ENCODE measurements around the gene COL5A1.

Gene COL5A1

DNA sequence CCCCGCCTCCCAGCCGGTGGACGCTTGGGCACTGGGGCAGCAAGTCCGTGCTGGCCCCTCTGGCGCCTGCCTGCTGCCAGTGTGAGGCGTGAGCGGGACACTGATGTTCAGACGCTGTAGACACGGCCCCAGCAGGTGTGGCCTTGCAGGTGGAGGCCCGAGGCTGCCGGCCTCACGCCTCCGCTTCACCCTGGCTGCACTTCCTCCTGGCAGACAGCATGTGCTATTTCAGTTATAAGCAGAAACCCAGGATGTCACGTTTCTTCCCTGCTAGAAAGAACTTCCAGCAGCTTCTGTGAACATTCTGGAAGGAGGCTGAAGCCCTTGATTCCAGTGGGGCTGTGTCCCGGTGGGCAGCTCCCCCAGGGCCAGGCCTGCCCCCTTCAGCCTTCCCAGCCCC is 124.2 kb downstream of the COL5A1 start:
- no peak for DNase-seq (ENCODE audit: low read depth, low spot score)

DNA sequence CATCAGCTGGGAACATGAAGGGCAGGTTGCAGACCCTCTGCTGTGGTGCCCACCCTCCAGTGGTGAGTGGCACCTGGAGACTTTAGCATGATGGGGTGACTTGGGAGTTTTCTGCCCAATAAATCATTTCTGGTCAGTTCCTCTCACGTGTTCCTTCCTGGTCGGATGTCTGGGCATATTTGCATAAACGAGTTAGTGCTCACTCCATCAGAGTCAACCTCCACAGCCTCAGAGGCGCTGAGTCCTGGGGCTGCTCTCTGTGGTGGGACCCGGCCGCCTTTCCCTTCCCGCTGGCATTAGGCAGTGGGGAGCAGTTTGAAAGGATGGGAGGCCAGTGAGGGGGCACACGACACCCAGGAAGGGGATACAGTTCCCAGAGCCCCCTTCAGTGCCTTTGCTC is 125.0 kb downstream of the COL5A1 start:
- no peak for DNase-seq (ENCODE audit: low read depth, low spot score)

DNA sequence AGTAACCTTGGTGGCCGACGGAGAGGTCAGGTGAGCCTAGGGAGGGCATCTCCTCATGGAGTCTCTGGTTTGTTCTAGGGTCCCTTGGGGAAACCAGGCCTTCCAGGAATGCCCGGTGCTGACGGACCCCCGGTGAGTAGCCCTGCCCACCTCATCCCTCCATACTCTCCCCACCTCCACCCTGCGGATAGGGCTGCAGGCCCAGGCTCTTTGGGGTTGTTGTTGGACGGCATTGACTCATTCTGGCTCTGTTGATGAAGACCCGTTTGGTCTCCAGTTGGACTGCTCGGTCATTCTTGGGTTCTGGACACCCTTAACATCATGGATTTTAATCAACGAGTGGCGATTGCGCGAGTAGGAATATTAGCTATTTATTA is 126.7 kb downstream of the COL5A1 start:
- no peak for DNase-seq (ENCODE audit: low read depth, low spot score)

DNA sequence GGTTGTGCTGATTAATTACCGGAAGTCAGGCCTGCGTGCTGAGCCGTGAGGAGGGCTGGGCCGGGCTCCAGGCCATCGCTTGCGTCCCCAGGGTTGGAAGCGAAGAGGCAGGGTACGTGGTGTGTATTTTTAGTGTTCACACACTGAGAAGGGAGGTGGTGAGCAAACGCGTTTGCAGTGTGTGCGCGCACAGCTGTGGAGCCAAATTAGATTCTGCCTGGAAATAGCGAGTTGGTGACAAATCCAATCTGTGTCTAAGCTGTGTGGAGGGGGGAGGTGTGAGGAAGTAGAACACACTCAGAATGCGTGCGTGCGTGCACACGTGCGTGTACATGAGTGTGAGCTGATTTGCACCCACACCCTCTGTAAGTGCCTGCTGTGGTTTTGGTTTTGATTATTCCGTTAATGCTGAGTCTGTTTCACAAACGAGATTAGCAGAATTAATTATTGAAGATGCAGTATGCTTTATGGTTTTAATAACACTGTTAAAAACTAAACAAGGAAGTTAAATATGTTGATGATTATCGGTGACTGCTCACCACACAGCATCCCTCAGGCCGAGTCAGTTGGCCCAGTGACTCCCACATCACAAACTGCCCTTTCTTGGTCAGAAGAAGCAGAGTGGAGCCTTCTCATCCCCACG is 127.2 kb downstream of the COL5A1 start:
- DNase-seq (ENCODE audit: low read depth, low spot score): no peak

DNA sequence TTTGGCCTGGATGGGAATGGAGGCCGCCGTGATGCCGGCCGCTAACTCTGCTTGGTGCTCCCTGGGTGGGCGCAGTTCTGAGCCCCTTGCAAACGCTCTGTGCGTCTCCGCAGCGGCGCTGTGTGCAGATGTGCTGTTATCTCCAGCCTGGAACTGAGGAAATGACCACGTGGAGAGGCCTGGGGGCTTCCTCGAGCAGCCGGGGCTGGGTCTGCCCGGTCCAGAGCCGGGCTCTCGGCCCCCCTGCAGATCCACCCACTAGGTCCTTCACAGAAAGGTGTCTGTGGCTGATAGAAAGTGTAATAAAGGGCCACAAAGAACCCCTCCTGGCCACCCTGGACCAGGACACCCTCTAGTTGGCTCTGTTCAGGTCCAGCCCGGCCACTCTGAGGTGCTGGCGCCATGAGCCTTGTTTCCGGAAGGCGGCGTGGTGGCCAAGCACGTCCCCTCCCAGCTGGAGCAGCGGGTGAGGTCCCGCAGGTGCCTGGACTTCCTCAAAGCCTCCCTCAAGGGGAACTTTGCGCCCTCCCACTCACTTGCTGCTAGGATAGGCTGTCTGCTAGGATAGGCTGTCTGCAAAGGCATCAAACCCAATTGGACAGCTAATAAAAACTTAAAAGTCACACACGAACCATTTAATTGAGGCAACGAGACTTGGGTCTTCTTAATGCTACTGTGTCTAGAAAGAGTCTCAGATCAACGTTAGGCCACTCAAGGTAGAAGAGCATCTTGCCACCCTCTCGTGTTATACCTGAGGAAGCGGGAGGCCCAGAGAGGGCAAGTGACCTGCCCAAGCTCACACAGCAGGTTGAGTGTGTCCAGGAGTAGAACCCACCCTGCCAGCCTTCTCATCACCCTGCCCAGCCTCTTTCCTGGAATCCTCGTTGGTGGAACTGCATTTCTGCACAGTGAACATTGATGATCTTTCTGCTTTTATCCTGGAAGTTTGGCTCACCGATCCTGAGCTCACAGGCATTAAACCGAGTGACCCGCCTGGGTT is 129.7 kb downstream of the COL5A1 start:
- no peak for DNase-seq (ENCODE audit: low read depth, low spot score)

DNA sequence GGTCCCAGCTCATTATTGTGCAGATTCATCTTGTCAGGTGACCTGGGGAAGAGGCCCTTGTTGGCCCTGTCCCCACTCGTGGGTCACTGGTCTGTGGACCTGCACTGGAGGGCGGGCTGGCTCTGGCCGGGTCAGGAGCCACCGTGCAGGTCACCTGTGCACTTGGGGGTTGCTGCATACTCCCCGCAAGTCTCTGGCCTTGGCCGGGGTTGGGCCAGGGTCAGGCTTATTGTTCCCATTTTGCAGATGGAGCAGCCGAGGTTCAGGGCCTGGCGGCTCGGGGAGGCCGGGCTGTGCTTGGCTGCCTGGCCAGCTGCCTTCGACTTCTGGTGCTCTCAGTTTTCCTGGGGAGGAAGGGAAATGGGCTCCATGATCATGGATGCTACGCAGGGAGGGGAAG is 130.7 kb downstream of the COL5A1 start:
- no peak for DNase-seq (ENCODE audit: low read depth, low spot score)

DNA sequence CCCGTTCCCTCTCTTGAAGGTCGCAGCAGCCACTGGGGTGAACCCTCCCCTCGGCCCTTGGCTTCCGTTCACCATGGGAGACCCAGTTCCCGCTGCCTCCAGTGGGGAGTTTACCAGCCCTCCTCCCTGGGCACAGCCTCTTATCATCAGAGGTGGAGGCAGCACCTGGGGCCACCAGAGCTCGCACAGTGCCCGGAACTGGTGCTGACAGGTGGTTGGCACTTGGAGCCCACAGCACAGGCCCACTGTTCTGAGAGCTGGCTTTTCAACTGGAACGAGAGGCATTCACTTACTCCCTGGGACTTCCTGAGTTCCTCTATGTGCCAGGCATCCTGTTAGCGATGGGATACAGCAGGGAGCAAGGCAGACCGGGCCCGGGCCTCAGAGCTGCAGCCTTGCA is 132.2 kb downstream of the COL5A1 start:
- DNase-seq (ENCODE audit: low read depth, low spot score): no peak

DNA sequence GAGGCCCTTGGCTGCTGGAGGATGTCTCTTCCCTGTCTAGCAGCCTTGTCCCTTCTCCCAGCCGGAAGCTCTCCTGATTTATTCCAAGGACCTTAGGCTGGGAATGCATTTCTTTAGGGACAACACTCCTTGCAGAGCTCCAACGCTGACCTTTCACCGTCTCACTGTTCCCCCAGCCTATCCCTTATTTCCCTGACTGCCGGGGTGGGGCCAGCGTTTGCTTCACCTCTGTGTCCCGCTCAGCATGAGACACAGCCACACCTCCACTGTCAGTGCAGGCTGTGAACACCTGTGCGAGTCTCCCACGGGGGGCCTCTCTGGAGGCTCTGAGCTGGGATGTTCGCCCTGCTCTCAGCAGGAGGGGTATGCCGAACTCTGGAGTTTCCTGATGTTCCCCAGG is 132.8 kb downstream of the COL5A1 start:
- DNase-seq (ENCODE audit: low read depth, low spot score): no peak

DNA sequence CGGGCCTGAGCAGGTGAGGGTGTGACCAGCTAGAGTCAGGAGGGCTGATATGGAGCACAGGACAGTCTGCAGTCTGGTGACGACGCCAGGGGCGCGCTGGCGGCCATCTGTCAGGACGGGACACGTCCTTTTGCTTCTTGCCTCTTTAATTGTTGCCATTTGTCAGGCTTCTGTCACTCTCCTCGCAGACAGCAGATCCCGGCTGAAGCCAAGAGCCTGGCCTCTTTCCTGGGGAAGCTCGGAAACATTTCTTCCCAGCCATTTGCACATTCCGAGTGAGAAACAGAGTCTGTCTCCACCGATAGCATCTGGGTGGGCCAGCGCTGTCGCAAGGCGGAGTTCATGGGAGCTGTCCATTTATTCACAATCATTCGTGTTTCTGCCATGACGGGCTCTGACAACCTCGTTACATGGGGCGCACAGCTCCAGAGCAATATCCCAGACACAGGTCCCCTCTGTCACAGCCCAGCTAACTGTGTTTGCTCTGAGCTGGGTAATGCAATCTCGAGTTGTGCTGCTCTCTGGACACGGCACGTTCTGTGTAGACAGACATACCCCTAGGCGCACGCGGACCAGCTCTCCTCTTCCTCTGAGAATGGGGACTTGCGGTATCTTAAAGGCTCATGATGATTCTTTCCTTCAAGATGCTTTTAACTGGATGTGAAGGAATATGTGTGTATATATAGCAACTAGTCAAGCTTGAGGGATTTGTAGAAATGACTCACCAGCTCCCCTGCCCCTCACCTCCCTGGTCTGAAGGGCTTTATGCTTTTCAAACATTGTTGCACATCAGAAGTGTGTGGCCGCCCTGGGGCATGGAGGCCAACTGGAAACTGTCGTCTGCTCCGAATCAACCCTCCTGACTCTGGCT is 133.7 kb downstream of the COL5A1 start:
- no peak for DNase-seq (ENCODE audit: low read depth, low spot score)

DNA sequence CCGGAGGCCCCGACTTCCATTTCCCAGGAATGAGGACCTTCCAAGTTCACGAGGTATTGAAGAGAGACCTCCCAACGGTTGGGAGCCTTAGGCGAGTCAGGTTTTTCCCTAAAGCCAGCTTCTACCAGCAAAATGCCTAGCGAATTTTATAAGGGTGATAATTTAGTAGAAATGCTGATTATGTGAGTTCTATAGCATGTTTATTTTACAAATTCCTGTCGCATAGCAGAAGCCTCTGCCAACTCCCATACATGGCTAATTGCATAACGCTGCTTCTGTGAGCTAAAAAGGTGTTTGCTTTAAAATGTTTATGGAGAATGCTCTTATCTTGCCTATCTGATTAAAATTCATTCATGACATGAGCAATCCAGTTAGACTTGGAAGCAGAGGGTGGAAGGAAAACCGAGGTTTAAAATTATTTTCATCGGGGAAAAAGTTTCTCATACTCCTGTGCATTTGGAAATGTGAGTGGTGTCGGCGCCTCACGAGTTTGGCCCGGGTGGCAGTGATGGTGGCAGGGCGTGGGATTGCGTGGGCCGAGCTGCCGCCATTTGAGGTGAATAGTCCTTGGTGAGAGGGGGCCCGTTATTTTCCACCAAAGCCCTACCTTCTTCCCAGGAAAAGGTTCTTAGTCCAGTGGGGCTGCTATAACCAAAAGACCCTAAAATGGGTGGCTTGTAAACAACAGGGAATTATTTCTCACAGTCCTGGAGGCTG is 134.6 kb downstream of the COL5A1 start:
- no peak for DNase-seq (ENCODE audit: low read depth, low spot score)

DNA sequence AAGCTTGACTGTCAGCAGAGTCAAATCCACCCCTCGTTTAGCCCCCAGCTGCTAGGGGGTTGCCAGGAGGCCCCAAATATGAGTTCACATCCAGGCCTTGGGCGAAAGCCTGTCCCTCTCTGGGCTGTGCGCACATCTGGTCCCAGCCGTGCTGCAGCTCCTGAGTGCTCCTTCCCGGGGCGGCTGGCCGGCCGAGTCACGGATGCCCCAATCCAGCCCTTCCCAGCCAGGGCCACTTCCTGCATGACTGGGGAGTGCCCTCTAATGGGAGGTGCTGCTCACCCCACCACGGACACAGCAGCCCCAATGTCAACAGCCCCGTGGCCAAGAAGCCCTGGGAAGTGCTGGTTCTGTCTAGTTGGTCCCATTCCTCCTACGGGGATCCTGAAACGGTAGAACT is 135.6 kb downstream of the COL5A1 start:
- no peak for DNase-seq (ENCODE audit: low read depth, low spot score)

DNA sequence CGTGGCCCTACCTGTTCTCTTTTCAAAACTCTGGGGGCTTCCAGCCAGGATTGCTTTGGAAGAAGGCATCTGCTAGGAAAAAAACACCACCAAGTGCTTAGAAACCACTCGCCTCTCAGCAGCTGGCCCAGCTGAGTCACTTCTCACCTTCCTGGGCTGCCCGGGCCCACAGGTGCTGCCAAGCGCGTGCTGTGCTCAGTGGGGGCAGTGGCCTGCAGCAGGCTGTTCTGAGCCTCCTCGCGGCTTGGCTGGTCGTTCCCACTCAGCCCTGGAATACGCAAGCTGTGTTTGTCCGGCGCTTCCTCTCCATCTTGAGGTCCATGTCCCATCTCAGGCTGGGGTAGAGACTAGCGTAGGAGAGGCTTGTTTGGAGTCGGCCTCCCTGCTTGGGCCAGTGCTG is 136.6 kb downstream of the COL5A1 start:
- DNase-seq (ENCODE audit: low read depth, low spot score): no peak

DNA sequence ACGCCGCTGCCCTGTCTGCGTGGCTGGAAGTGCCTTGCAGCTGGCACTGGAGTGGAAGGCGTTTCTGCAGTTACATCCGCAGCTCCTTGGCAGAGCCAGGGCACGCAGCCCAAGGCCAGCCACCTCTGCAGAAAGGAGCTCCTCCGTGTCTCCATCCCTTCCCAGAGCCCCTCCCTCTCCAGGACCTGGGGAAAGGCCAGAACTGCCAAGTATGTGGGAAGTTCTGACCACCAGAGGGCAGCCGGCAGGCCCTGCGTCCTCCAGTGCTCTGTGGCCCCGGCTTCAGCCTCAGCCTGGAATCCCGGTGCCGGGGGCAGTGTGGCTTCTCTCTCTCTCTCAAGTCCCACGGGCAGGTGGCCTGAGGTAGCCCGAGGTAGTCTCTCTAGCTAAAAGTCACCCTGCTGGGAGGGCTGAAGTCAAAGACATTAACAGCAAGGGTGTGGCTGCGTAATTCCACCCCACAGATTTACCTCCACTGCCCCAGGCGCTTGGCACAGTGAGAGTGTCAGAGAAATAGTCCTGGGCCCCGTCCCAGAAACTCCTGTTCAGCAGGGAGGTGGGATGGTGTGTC is 137.3 kb downstream of the COL5A1 start:
- no peak for DNase-seq (ENCODE audit: low read depth, low spot score)

DNA sequence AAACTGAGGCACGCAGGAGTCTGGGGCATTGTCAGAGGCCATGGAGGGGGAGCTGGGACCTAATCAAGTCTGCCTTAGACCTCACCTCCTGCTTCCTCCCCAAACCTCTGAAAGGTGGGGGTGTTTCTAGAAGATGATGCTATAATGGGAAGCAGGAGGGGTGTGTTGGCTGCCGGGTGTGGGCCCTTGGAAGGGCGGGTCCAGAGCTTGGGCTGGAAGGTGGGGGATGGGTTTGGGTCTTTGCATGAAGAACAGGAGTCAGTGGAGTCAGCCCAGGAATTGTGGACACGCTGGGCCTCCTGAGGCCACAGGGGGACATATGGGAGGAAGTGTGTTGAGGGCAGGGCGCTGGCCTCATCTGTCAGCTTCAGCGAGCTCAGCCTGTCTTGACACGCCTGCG is 138.0 kb downstream of the COL5A1 start:
- no peak for DNase-seq (ENCODE audit: low read depth, low spot score)

DNA sequence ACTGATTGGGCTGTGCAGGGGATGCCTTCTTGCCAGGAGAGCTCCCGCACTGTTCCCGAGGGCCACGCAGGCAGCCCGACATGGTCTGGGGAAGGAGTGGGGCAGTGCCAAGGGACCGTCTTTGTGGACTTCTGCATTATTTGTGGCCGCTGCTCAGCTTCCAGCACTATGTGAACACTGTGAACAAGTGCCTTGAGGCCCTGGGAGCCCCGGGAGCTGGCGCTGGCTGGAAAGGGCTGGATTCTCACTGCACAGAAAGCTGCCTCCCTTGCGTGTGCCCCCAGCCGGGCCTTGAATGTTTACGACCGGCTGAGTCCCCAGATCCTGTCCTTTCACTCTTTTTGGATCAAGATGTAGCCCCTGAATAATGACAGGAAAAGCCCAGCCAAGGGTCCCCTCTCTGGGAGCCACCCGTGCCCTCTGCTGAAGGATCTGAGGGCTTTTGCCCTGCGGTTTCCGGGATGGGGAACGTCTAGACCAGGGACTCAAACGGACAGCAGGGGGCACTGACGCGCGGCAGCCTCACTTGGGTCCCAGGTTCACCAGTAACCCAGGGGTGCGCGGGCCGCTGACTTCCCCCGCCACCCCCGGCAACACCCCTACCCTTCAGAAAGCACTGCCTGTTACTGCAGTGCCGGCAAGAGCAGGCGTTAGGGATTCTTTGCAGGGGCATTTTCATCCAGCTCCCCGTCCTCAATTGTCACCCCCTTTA is 140.1 kb downstream of the COL5A1 start:
- DNase-seq (ENCODE audit: low read depth, low spot score): no peak

DNA sequence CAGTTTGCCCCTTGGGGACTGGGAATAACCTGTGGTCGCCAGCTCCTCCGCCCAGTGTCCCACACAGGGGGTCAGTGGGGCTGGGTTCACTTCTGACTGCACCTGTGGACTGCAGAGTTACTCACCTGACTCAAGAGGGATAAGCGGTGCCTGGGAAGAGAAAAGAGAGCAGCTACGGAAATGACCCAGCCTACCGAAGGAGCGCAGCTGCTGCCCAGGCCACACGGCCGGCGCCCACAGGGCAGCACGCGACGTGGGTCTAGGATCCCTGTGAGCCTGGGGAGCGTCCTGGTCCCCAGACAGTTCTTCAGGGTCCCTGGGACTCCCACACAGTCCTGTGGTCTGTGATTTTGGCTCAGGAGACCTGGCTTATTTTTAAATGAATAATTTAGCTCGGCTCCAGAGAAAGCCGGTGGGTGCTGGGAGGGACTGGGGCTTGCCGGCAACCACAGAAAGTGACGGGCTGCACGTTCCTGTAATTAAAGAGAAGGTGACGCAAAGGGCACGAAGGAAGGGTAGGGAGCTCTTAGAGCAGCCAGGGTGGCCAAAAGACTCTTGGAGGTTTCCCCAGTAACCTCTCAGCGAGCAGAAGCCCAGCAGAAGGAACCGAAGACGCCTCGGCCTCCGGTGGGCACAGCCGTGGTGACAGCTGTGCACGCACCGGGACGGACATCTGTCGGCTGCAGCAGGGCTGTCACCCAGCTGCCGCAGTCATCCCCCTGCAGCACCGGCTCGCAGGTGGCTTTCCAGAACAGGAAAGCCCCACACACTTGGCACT is 141.5 kb downstream of the COL5A1 start:
- no peak for DNase-seq (ENCODE audit: low read depth, low spot score)

DNA sequence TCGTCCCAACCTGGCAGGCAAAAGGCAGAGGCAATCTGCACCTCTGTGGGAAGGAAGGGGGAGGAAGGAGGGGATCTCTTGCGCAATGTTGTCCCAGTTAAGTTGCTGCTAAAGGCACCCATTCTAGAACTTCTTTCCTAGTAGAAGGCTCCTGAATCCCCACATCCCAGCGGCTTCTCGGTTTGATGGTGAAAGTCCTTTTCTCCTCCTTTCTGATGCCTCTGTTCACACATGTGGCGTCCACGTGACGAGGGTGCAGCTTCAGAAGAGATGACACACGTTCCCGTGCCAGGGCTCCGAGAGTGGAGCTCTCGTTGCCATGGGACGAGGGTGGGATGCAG is 142.1 kb downstream of the COL5A1 start:
- DNase-seq (ENCODE audit: low read depth, low spot score): no peak

DNA sequence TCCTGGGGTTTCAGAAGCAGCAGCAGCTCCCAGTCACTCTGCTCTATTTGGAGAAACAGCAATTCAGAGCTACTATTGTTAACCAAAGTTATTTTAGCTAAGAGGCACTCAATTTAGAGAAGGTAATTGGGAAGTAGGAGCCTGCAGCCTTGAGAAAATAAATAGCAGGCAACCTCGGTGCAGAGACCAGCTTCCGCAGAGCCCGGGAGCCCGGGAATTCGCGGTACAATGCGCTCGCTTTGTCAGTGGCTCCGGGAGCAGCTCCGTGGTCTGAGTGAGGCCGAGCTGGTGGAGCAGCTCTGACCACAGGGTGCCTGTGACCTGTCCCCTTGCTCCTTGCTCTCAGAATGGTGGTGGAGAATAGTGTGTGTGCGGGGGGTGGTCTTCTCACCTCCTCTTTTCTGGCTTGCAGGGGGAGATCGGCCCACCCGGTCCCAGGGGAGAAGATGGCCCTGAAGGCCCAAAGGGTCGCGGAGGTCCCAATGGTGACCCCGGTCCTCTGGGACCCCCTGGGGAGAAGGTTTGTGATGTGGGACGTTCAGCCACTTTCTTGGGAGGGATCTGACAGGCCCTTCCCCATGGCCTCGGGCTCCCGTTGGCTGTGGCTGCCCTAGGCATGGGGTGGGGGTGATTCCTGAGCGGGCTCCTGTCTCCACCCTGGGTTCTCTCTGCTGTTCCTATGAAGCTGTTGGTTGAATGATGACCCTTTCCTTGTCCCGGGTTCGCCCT is 143.1 kb downstream of the COL5A1 start:
- DNase-seq (ENCODE audit: low read depth, low spot score): no peak

All from smooth muscle cell of the brain vasculature (primary cell).